GM21825 (cell line): Measurements from ENCODE around the gene CT47C1.

Source experiments
- ATAC-seq: cut with Tn5 transposase; IDR thresholded peaks from one replicate; pipeline ENCODE4 v1.9.1; 2021; ENCODE audit warnings: mild to moderate bottlenecking, moderate library complexity; ENCODE audit not compliant: unreplicated experiment

Gene CT47C1

DNA sequence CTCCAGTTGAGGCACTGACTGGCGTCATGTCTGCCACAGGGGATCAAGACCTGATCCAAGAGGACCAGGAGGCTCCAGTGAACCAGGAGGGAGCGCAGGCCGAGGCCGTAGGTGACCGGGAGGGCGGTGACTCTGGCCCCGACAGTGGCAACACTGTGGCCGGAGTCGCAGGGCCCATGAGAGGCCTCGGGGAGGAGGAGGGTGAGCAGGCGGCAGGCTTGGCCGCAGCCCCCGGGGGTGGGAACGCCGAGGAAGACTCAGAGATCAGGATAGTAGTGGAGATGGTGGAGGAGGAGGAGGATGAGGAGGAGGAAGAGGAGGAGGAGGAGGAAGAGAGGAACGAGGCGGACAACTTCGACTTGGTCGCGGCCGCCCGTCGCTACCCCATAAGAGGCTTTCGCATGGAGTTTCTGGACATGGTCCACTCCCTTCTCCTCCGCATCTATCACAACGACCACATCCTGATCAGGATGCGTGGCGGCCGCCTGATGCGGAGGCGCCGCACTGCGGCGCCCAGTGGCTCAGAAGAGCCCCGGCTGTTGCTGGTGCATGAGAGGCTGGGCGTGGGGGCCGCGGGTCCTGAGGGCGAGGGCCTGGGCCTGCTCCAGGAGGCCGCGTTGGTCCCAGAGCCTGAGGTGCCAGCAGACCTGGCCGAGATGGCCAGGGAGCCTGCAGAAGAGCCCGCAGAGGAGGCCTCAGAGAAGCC is 560 bp downstream of the CT47C1 start:
- no peak for ATAC-seq

DNA sequence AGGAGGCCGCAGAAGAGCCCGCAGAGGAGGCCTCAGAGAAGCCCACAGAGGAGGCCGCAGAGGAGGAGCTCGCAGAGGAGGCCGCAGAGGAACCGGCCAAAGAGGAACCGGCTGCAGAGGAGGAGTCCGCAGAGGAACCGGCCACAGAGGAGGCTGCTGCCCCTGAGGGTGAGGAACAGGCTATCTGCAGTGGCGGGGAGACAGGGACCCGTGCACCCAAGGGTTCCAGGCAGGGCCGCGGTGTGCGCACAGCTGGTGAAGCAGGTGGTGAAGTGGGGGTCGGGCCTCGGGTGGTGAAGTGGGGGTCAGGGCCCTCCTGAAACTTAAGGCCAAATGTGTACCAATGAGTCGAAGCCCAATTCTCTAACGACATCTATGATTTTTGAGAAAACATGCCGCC is 1.1 kb downstream of the CT47C1 start:
- ATAC-seq, result no peak

DNA sequence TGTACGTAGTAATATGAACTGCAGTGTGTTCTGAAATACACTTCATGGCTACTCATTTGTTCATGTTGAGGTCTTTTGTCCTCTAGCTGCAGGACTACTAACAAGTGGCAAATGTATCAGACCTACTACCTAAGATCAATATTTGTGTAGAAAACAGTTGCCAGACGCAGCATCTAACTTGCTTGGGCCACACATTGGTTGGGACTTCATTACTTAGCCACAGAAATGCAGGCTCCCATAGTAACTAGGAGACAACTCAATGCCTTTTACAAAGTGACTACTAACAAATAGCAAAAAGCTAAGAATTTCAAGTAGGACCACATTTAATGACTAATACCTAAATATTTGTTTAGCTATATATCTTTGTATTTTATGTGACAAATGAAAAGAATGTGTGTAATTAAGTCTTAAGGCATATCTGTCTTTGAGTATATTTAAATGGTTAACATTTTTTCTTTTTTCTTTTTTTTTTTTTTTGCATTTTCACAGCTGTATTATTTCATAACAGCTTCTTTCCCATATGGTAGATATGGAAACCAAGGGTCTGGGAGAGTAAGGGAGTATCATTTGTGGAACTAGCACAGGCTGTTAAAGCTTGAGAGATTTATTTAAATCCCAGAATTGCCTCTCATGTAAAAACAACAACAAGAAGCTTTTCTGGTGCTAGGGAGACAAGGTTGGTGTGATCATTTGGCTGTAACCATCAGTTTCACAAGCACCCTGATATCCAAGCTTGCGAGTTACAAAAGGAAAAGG is 2.7 kb downstream of the CT47C1 start:
- no peak for ATAC-seq

DNA sequence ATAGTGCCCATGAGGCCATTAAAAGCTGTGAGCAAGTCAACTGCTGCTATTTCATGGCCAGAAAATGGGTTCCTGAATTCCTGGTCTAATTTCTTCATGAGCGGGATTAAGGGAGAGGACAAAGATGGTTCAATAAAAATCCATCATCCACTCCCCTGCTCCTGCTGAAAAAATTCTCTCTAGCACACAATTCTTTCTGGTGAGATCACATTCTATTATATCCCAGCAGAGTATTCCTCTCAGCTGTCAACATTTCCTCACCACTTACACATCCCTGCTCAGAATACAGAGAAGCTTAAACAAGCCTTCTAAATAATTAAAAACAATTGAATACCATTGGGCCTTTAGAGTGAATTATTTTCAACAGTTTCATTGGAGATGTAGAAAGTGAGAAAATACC is 9.5 kb downstream of the CT47C1 start:
- ATAC-seq, result no peak

DNA sequence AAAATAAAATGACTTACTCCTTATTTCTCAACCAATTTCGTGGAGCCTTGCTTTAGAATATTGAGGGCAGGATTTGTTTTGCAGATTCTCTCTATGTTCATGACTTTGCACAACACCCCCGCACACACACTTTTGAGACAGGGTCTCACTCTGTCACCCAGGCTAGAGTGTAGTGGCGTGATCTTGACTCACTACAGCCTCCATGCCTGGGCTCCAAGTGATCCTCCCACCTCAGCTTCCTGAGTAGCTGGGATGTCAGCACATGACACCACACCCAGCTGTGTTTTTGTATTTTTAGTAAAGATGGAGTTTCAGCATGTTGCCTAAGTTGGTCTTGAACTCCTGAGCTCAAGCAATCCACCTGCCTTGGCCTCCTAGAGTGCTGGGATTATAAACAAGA is 12.0 kb downstream of the CT47C1 start:
- ATAC-seq, result no peak

DNA sequence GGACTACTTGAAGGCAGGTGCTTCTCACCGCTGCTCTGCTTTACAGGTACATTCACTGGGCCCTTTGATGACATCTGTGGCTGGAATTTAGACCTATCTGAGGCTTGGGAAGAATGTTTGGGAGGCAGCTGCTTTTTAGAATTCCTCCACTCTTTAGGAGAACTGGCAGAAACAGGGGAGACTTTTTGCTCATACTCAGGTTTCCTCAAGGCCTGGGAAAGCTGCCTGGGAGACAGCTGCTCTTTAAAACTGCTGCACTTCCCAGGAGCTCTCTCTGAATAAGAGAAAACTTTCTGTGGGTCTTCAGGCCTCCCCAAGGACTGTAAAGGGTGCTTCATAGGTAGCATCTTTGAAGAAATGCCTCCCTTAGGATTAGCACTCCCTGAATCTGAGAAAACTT is 14.3 kb downstream of the CT47C1 start:
- no peak for ATAC-seq

DNA sequence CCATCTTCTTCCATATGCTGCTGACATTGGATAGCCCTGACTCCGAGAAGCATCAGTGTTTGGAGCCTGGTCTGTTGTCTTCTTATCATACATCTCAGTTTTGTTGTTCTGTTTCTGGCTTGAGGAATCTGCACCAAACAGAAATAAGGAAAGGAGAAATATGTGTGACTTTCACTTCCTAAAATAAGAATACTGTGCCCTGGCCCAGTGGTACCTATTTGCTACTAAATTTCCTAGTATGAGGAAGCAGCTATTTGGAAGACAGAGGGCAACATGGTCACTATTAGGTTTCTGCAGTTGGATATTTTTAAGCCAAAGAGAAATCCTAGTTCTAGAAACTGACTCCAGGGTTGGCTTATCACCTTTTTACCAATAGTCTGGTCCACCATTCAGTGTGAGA is 16.8 kb downstream of the CT47C1 start:
- ATAC-seq, result no peak

DNA sequence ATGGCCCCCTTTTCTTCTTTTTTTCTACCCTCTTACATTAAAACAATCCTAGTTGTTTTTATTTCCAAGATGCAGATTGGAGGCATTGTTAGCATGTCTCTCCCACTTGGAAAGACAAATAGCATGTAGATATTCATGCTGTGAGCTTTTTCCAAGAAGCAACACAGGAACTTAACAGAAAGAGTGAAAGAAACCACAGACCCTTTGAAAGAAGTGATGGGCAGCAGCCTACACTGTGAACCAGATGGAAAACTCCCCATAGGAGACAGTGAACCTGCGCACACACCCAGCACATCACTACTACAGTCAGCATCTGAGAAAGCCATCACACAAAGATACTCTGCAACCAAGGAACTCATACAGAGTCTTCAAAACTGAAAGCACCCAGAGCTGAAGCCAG is 17.8 kb downstream of the CT47C1 start:
- ATAC-seq, result no peak

DNA sequence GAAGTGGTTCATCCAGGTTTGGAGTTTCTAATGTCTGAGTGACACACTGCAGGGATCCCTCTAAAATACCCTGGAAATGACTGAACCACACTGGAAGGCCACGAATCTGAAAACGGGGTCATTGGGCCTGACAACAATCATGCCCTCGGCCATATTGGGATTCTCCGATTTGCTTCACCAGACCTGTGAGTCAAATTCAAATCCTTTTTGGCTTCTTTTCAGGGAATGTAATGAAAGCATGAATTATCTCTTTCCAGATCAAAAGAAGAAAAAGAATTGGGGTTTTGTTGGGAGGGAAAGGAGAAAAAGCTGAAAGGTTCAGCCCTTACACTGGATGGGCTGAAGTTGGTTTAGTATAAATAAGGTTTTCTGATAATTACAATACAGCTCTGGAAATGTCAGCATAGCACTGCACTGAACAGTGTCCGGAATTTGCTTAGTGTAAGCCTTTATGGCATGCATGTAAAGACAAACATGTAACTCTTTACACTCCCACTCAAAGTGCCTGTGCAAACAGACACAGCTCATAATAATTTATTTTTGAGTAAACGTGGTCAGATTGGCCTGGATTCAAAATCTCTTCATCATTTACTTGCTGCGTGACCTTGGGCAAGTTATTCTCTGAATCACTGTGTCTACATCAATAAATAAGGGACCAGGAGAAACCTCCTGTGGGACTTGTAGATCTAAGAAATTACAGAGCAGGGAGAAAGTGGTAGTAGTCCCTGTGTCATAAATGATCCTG is 21.4 kb downstream of the CT47C1 start:
- ATAC-seq, result no peak

DNA sequence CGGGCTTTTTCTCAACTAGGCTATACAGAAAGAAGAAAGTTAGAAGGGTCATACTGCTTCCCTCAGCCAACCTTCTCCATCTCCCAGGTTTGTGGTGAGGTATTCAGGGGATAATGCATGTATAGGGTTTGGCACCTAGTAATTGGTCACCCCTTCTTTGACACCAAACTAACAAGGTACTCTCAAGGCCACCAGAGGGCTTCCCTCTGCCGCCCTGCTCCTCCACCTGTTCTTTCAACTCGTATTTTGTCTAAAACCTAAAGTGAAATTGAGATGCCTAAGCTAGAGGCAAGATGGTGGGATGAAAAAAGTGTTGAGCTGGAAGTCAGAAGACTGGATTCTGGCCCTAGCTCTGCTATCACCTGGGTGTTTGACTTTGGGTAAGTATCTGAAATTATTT is 22.0 kb downstream of the CT47C1 start:
- ATAC-seq, result no peak

DNA sequence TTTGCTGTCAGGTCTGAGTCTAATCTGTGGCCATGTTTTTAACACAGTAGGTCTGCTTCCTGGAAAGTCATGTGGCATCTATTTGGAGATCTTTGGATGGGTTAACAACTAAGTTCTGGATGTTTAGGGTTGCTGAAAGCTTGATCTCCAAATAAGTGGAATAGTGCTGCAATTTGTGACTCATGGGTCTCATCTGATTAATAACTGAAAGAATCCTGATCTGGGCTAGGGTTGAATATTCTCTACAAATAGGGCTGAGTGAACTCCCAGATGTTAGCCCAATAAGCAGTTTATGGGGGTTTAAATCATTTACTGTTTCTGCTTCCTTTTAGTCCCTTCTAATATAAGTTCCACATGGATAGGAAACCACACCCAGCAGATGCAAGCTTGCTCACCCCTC is 23.1 kb downstream of the CT47C1 start:
- ATAC-seq, result no peak

DNA sequence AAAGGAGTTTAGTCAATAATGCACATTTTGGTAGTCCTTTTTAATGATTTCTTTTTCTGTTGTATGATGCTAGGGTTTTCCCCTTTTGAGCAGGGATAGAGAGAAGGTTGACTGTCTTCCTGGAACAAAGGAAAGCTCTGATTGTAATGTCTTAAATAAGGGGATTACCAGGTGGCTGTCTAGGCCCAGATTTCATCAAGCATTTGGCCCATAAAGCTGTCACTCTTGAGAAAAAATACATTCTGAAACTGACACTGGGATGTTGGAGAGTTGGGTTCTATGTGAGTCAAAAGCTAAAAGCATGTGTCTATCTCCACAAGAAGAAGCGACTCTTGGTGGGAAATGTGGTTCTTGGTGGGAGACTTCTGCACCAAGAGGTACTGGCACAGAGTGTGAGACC is 28.4 kb downstream of the CT47C1 start:
- ATAC-seq, result no peak

DNA sequence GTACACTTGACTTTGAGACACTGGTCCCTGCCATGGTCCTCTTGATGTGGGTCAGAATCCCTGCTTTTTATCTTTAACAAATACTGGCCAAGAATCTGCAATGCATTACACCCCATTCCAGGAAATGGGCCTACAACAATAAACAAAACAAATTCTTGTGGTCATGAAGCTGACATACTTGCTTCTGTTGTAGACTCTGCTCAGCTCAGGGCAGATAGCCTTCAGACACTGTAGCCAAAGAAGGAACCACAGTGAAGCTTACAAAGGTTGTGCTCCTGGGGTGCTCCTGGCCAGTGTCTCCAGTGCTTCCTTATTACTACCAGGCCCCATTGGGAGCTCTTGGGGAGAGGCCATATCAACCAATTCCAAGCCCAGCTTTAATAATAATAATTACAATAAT is 33.0 kb downstream of the CT47C1 start:
- ATAC-seq, result no peak

DNA sequence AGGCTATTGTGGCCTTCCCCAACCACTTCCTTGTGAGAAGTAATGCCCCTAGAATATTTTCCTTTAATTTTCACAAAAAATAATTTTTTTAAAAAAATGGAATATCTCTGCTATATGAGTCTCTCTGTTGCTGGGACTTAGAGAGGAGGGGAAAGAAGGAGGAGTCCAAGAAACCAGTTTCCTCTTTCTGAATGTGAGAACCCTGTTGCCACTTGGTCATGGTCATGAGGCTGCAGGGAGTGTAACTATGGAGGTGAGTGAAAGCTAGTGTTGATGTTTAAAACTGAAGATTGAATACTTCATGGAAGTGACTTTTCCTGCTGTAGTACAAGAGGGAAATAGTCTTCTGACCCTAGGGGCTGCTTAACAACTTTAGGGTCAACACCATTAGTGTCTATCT is 34.4 kb downstream of the CT47C1 start:
- no peak for ATAC-seq

DNA sequence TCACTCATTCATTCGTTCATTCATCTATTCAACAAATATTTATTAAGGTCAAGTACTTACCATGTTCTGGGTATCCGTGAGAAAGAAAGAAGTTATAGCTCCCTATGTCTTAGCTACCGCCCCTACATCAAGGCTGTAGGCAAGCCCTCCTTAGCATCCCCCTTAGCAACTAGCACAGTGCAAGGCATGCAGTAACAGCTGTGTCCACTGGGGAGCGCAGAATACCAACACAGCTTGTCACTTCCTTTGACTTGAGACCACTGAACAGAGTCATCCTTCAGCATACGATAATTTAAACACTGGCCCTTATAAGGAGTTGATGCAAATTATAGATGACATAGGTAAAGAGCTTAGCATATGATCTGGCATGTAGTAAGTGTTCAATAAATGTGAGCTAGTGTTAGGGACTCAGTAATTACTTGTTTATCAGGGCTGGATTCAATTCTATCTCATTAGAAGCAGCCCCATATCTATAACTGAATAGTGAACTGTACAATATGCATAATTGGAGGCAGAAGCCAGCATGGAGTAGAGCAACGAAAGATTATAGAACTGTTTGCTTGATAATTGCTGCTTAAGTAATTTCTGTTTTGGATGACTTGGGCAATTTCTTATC is 46.1 kb downstream of the CT47C1 start:
- no peak for ATAC-seq

DNA sequence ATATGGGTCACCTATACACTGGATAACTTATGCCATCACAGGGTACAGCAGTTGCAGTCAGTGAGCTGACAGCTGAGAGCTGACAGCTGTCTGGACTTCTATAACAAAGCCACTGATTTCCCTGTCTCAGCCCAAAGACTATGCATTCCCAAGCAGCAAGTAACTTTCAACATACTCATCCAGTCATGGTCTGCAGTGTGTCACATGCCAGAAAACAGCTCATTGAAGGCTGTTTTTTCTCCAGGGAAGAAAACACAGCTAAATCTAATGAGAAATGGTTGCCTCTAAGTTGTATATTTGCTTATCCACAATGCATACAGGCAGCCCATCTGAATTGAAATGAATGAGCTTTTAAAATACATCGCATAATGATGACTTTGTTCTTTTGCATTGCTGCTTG is 48.5 kb downstream of the CT47C1 start:
- ATAC-seq, result no peak
